Stimulated activated CD4-positive, alpha-beta T cell treated with anti-CD3 and anti-CD28 coated beads, TNF-alpha, amount 100 ng/mL, for 4 hours (primary cell): ENCODE results near the gene SUSD3.

Experiments
- DNase-seq, 3 experiments: peaks; one replicate each; pipeline ENCODE4 v3.0.0-alpha.2; 2020; ENCODE audit warnings: low read depth in 3 of 3

The SUSD3 gene

DNA sequence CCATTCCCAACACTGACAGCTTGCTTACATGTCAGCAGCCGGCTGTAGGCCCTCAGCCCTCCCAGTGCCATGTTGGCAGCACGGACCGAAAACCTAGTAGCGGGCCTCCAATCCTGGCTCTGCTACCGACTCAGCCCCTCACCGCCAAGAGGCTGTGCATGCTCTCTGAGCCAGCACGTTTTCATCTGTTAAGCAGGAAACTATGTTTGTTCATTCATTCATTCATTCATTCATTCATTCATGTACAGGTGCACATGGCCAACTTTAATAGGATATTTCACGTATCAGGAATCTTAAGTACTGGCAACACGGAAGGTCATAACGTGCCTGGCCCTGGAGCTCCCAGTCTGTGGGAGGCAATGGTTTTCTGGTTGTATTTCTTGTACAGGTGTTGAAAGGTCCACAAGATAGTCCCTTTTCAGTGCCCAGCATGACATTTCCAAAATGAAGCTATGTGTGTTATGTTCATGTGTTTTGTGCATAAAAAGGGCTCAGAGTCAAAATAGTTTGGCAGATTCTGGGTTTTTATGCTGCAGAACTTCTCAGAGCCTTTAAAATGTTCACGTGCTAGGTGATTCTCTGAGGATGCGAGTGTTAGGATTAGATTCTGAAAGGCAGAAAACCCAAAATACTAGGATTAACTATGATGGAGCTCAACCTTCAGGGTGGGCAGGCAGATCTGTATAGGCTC is 17.7 kb downstream of the SUSD3 start:
- no peak for DNase-seq

DNA sequence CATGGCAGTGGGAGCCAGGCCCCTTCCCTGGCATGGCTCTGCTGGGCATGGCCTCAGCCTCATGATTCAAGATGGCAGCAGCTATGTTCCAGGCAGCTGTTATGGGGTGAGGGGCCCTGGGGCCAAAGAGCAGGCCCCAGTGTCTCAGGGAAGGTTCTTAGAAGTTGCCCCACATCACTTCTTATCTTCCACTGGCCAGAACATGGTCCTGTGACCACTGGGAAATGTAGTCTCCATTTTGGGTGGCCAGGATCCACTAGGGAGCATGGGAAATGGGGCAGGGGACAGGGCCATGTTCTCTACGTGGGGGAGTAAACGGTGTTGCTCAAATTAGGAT is 18.3 kb downstream of the SUSD3 start:
- DNase-seq: no peak

DNA sequence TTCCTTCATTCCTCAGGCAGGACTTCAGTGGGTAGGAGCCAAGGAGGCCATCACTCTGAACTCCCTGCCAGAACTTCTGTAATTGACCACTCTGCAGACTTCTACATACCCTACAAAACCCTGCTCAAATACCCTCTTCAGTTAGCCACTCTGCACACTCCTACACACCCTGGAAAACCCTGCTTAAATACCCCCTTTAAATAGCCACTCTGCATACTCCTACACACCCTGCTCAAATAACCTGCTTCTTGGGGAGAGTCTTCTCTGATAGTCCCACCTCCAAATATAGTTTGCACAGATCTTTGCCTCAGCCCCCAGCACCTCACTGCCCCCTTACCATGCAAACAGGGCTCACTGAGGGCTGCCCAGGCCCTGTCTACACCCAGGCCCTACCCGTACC is 18.9 kb downstream of the SUSD3 start:
- DNase-seq: no peak

DNA sequence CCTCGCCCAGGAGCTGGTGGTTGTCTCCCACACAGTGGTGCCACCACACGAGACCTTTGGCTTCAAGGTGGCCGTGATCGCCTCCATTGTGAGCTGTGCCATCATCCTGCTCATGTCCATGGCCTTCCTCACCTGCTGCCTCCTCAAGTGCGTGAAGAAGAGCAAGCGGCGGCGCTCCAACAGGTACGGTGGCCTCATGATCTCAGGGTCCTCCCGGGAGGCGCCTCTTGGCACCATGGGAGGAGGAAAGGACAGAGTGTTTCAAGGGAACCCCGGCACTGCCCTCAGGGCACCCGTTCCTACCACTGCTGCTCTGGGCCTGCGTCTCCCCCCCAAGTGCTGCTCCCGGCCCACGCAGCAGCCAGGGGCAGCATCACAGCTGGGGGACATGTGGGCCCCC is 19.3 kb downstream of the SUSD3 start:
- no peak for DNase-seq

DNA sequence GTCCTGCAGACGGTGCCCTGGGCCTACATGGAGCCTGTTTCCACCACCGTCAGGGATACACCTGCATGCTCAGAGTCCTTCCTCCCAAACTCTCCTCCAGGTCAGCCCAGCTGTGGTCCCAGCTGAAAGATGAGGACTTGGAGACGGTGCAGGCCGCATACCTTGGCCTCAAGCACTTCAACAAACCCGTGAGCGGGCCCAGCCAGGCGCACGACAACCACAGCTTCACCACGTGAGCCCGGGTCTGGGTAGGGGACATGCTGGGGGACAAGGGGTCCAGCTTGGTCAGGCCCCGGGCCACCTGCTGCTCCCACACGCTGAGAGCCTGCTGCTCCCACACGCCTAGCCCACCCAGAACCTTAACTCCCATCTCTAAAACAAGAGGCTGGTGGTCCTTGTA is 20.9 kb downstream of the SUSD3 start:
- no peak for DNase-seq

DNA sequence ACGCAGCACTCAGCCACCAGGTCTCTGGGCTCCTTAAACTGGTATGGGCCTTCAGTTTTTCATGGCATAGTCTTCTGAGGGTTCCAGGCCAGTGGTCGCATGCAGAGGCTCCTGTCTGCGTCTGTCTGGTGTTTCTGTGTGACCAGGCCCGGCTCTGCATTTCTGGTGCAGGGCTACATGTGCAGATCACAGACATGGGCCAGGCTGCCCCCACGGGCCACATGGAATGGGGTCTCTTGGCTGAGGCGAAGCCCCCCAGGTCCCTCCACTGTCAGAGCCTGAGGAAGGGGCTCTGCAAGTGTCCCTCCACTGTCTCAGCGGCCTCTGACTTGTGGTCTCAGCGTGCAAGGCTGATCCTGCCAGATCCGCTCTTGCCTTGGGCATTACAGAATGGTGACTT is 21.9 kb downstream of the SUSD3 start:
- no peak for DNase-seq

DNA sequence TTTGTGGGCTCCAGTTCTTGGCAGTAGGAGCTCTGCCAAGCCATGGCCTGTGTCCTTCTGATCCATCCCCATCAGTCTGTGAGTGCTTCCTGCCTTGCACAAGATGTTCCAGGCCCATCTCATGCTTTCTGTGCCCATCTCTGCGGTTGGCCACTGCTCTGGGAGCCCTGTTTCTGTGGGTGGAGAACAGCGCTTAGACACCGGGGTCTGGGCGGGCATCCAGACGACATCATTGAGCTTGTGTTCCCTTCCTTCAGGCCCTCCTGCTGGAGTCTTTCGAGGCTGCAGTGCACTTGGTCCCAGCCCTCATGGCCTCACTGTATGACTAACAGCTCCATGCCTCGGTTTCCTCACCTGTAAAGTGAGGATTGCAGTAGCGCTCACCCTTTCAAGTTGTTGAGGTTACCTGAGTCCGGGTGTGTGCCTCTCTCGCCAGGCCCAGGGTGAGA is 22.6 kb downstream of the SUSD3 start:
- no peak for DNase-seq

DNA sequence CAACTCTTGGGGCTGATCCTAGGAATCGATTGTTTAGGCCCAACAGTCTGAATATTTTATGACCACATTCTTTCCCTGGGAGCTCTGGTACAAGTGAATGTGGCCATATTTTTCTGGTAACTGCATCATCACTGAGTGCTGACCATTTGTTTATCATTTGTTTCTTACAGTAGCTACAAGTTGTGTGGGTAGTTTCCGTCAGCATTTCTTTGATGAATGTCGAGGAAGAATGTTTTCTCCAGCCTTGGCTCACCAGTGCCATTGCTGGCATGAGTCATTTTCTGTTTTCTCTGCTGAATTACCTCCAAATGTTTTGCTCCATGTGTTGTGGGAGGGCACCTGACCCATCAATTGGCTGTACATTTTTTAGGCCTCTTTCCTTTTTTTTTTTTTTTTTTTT is 23.4 kb downstream of the SUSD3 start:
- DNase-seq: no peak

DNA sequence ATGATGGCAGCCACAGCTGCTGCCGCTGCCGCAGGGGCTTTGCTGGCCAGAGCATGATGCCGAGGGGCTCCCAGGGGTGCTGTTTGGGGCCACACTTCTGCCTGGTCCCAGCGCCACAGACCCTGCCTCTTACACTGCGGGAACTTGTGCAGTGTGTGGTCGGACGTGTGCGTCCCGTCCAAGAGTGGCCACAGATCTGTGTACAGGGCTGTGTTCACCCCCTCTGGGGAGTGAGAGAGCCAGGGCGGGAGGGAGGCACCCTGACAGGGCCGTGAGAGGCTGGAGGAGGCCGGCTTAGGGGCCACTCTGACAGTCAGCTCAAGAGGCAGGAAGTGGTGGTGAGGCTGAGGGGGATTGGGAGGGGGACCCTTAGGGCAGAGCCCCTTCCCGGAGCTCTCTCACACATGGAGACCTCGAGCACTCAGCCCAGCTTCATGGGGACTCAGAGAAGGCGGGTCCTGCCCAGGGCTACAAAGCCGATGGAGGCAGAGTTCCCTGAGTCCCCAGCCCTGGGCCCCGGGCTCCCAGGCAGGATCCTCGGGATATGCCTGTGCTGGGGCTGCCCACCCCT is 24.4 kb downstream of the SUSD3 start:
- DNase-seq: no peak

DNA sequence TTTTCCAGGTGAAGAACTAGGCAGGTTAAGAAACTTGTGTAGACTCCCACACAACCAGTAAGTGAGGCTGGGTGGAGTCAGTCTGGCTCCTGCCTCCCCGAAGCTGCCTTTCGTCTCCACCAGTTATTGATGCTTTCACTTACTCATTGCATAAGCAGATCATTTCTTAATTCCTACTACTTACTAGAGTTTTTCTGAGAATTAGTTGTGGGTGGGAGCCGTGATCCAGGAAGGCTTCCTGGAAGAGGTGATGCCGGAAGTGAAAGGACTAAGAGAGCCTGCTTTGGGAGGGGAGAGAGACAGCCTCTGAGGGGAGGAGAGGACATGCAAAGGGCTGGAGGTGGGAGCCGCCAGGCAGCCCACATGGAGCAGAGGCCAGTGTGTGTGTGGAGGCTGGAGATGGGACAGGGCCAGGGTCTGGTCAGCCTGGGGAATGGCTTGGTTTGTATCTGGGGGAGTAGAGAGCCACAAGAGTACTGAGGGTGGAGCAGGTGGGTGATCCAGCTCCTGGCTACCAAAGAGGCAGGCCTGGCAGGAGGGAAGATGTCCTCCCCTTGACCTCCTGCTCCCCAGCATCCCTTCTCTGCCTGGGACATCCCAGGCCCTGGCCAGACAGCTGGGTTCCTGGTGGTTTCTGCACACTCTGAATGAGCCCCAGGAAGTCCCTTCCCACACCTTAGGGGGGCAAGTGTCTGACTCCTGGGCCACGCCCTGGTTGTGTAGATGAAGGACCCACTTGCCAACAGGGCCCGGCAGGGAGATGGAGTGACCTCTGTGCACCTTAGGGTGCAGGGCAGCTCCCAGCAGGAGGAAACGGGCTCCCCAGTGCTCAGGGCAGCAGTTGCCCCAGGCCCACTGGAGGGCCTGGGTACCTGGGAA is 25.3 kb downstream of the SUSD3 start:
- no peak for DNase-seq

DNA sequence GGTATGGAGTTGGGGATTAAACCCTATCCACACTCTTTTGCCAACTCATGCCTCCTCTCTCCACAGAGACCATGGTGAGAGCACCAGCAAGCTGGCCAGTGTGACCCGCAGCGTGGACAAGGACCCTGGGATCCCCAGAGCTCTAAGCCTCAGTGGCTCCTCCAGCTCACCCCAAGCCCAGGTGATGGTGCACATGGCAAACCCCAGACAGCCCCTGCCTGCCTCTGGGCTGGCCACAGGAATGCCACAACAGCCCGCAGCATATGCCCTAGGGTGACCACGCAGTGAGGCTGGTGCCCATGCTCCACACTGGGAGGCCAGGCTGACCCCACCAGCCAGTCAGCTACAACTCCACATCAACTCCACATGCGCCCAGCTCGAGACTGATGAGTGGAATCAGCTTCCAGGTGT is 26.0 kb downstream of the SUSD3 start:
- DNase-seq: no peak

DNA sequence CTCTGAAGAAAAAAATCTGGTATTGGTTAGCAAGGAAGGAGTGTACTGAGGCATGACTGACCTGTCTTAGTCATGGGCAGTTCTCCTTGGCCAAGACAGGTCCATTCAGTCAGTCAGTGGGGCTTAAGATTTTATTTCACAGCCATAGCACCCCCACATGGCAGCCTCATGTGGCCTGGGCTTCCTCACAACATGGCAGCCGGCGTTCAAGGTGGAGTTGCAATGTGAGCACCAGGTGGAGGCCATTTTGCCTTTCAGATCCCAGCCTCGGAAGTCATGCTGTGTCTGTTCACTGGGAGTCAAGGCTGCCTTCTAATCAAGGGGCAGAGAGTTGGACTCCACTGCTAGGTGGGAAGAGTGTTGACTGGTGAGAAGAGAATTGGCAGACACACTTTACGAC is 27.2 kb downstream of the SUSD3 start:
- DNase-seq: no peak

DNA sequence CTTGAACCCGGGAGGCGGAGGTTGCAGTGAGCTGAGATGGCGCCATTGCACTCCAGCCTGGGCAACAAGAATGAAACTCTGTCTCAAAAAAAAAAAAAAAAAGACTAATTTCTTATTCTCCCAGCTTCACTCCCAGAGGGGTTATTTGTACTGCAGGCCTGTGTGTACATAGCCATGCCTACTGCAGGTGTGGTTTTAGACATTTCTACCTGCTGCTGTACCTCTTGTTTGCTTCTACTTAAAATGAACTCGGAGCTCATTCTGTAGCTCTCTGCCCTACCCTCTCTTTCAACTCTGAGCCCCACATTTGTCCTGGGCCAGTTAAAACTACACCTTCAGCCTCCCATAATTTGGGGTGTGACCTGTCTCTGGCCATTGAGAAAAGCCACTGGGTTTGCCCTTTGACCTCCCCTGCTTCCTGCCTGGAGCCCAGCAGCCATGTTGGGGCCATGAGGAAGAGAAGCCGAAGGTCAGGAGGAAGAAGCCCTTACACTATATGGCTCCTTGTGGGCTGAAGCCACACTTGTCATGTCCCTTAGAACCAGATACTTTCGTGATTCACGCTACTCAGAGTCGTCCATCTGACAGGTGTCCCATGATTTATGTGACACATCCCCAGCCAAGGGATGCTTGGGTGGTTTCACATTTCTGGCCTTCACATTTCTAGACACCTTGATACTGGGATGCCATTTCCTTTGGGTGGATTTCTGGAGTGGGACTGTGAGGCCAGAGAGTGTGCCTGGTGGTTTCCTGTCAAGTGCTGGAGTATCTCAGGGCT is 28.1 kb downstream of the SUSD3 start:
- no peak for DNase-seq

DNA sequence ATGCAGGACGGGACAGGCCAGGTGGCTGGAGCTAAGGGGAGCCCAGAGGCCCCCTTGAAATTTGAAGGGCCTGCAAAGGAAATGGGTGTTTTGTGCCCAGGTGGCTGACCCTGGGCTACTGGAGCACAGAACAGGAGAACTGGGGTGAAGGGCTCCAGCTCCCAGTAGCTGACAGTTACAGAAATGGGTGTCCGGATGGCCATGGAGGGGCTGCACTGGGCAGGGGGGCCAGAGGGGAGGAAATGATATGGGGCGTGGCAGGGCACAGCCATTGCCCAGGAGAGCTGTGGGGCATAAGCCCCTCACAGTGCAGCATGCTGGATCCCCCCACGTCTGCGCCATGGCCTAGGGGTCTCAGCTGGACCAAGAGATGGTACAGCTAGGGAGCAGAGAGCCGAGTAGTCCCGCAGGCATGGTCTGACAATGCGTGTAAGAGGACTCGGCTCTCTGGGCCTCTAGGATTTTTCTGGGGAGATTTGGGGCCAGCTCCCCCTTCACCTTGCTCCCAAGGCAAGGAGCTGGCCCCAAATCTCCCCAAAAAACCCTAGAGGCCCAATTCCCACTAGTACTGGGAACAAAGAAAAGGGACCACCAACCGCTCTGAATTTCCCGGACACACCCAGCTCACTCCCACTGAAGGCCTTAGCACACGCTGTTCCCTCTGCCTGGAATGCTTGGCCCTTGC is 29.6 kb downstream of the SUSD3 start:
- DNase-seq: no peak

DNA sequence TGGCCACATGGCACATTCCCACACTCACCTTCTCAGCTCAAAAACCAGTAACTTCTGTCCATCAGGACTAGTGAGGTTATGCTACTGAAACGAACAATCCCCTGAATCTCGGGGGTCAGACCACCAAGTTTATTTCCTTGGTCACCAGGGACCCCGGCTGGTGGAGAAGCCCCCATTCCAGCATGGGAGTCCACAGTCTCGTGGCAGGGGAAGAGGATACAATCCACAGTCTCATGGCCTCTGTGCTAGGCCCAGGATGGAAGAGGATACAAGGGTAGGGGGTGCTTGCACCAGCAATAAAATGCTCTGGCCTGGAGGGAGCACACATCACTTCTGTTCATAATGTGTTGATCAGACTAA is 30.1 kb downstream of the SUSD3 start:
- DNase-seq: no peak

DNA sequence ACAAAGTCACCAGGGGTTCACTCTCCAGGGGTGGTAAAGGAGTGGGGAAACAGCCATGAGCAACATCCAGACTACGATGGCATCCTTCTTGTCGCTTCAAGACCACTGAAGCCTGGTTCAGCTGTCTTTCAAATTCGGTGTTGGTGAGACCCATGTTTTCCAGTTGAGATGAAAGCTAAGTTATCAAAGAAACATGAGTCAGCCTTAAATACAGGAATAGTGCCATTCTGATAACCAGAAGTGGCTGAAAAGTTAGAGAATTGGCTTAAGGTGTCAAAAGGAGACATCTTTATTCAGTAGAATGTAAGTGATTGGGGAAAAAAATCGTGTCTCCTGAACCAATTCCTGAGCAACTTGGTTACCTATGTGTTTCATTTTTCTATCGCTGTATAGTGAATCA is 30.5 kb downstream of the SUSD3 start:
- no peak for DNase-seq

DNA sequence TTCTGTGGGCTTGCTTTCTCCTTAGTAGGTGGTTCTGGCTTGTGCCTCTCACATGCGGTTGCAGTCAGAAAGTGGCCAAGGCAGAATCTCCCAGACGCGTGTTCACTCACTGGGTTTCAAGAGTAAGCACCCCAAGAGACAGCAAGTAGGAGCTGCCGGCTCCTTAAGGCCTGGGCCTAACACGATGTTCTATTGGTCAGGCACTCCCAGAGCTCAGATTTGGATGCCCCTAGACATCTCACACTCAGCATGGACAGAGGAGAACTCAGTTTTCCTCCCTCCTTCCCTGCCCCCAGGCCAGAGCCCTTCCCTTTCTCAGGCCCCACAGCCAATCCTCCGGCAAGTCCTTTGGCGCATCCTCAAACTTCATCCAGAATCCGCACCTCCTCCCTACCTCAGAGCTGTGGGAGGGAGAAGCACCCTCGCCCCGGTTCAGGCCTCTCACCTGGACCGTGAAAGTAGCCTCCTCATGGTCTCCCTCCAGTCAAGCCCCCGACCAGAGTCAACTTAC is 31.0 kb downstream of the SUSD3 start:
- no peak for DNase-seq

DNA sequence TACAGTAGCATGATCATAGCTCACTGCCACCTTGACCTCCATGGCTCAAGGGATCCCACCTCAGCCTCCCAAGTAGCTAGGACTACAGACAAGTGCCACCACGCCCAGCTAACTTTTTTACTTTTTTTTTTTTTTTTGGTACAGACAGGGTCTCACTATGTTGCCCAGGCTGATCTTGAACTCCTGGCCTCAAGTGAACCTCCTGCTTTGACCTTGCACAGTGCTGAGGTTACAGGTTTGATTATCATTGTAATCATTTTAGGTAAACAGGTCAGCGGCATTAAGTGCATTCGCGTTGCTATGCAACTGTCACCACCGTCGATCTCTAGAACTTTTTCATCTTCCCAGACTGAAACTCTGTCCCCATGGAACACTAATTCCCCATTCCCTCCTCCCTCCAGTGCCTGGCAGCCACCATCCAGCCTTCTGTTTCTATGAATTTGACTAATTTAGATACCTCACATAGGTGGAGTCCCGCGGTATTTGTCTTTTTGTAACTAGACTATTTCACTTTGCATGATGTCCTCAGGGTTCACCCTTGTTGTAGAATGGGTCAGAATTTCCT is 31.7 kb downstream of the SUSD3 start:
- no peak for DNase-seq

DNA sequence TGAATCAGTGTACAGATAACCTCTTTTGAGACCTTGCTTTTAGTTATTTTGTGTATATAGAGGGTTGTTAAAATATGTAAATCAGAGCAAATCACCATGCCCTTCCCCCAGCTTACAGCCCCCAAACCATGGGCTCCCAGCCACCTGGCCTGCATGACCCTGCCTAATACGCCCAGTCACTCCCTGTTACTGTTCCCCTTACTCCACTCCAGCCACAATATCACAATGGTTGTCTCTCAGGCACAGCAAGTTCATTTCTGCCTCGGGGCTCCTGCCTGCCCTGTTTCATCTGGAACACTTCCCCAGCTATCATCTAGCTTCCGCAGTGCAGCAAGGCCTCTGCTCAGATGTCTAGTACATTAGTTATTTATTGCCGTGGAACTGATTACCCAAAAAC is 32.6 kb downstream of the SUSD3 start:
- no peak for DNase-seq

DNA sequence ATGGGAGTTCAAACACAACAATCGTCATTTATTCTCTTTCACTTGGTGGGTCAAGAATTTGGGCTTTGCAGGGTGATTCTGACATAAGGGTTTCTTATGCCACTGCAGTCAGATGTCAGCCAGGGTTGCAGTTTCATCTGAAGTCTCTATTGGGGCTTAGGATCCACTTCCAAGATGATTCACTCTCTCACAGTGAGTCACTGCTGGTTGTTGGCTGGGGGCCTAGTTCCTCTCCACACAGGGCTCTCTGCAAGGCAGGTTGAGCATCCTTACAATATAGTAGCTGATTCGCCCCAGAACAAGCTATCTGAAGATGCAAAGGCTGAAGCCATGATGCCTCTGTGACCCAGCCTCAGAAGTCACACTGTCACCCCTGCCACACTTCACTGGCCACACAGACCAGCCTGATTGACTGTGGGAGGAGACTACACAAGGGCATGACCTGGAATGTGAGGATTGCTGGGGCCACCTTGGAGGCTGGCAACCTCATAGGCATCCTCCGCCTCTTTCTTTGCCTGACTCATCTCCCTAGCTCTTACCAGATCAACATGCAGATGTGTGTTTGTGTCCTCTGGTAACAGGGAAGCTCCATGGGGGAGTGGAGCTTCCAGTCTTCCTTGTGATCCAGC is 33.1 kb downstream of the SUSD3 start:
- peak in 1 of 3 experiments; percentile 35 for DNase-seq
